PFSK-1 (cell line): ENCODE data around the gene GPD1L.

Experiments used
- FOXP2 ChIP-seq: optimal IDR thresholded peaks from 2 replicates; pipeline ENCODE3; 2011; ENCODE audit warnings: borderline replicate concordance, control low read depth, inconsistent platforms; ENCODE audit not compliant: insufficient read depth; ENCODE audit errors: extremely low read length, extremely low read depth
- POLR2AphosphoS5 ChIP-seq: IDR thresholded peaks from 2 replicates; pipeline ENCODE4 v1.6.1; 2012; ENCODE audit warnings: low read depth, mild to moderate bottlenecking, control low read depth, low read length, moderate library complexity
- REST ChIP-seq, 2 experiments: IDR thresholded peaks; 2 replicates each; pipeline versions ENCODE4 v1.6.1 to v1.8.0; 2011 to 2012; ENCODE audit warnings: low read depth in 2 of 2, low read length in 2 of 2, control low read depth in 1 of 2, inconsistent platforms in 1 of 2, mild to moderate bottlenecking in 1 of 2, moderate library complexity in 1 of 2; ENCODE audit not compliant: insufficient read depth in 1 of 2
- SIN3A ChIP-seq: IDR thresholded peaks from 2 replicates; pipeline ENCODE4 v1.6.1; 2012; ENCODE audit warnings: mild to moderate bottlenecking, low read length, moderate library complexity, borderline replicate concordance; ENCODE audit not compliant: insufficient read depth
- TAF1 ChIP-seq: IDR thresholded peaks from 2 replicates; pipeline ENCODE4 v1.6.1; 2012; ENCODE audit warnings: low read length, control low read depth, borderline replicate concordance; ENCODE audit not compliant: insufficient read depth

Gene GPD1L

GRCh38 chr3:32208447-32208846 is 102.0 kb downstream of the GPD1L start:
- no peak for TF ChIP-seq REST (IDR thresholded peaks at IDR 0.05; ENCODE audit: insufficient read depth in 1 of 2, low read depth in 2 of 2, low read length in 2 of 2)
- no peak for TF ChIP-seq POLR2AphosphoS5
- no peak for TF ChIP-seq SIN3A
- TF ChIP-seq FOXP2: no peak
- TF ChIP-seq TAF1: no peak

- TF ChIP-seq POLR2AphosphoS5 (no peak), FOXP2 (no peak), TAF1 (no peak), SIN3A (no peak), REST (IDR thresholded peaks at IDR 0.05; ENCODE audit: insufficient read depth in 1 of 2, low read depth in 2 of 2, low read length in 2 of 2) (no peak)
Observed at GRCh38 chr3:32215185-32215584, 108.8 kb downstream of the GPD1L start.

GRCh38 chr3:32216172-32216783 is 109.9 kb downstream of the GPD1L start:
- TF ChIP-seq TAF1: no peak
- TF ChIP-seq REST (IDR thresholded peaks at IDR 0.05; ENCODE audit: insufficient read depth in 1 of 2, low read depth in 2 of 2, low read length in 2 of 2): no peak
- TF ChIP-seq POLR2AphosphoS5: no peak
- TF ChIP-seq SIN3A: no peak
- TF ChIP-seq FOXP2: no peak

- TF ChIP-seq POLR2AphosphoS5: no peak
- TF ChIP-seq REST (IDR thresholded peaks at IDR 0.05; ENCODE audit: insufficient read depth in 1 of 2, low read depth in 2 of 2, low read length in 2 of 2): no peak
- TF ChIP-seq FOXP2: no peak
Observed at GRCh38 chr3:32217339-32217738, 110.9 kb downstream of the GPD1L start.
